Peyer's patch (tissue), 4 donors: ENCODE results near the gene LDLRAD4.

Experiments used
- CTCF ChIP-seq, 6 experiments: fragments of 450-650 bp in 4 of 6; fragments of 200-600 bp in 2 of 6; sonication (generic) in 1 of 6; IDR thresholded peaks; one replicate each; pipeline ENCODE4 v1.5.1; 2017 to 2019; ENCODE audit warnings: antibody characterized with exemption in 6 of 6, mild to moderate bottlenecking in 3 of 6, moderate library complexity in 1 of 6
- POLR2A ChIP-seq, 2 donors: fragments of 450-650 bp; IDR thresholded peaks; one replicate each; pipeline ENCODE4 v1.5.1; 2017; ENCODE audit warnings: antibody characterized with exemption in 2 of 2, mild to moderate bottlenecking in 2 of 2, moderate library complexity in 2 of 2

DNA sequence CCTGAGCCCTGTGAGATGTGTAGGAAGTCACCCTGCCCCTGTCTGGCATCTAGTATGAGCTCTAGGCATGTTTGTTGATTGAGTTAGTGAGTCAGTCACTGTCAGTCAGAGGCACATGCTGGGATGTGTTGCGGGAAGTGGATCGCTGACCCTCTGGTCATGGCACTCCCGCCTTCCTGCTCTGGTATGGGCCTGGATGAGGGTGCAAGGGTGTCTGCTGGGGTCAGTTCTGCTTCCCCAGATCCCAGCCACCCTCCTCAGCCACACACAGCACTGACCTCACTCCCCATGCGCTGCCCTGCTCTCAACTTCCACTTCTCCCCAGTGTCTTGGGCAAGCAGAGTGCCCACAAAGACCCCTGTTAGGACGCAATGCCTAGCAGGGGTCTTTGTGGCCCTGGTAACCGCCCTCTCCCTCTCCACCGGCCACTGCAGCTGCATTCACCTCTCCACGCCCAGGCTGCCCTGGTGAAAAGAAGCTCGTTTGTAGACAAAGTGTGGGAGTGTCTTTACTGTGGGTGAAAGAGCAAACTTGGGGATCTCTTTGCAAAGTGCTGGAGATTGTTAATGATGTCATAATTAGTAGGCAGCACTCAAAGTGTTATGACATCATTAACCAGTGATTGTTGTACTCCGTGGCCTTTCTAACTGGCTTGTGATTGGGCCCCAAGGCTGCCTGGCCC lies 252.1 kb downstream of the LDLRAD4 start:
- TF ChIP-seq CTCF (IDR thresholded peaks at IDR 0.05) (no peak), POLR2A (IDR thresholded peaks at IDR 0.05) (no peak)
